Ramos (cell line): ENCODE data around the gene CCDC154.
"Not testable (repeated sequence)": the region's sequence is repeated elsewhere in the genome, so short reads cannot be mapped to it uniquely, and the experiment has no call there.

Experiments used
- in situ Hi-C: fragments of 300-500 bp; cut with MboI; formaldehyde crosslinking; loops from one replicate; pipeline ENCODE4 v1.14.3; 2022; ENCODE audit warnings: low sequenced_read_pairs; ENCODE audit not compliant: unreplicated experiment

CCDC154 gene

DNA sequence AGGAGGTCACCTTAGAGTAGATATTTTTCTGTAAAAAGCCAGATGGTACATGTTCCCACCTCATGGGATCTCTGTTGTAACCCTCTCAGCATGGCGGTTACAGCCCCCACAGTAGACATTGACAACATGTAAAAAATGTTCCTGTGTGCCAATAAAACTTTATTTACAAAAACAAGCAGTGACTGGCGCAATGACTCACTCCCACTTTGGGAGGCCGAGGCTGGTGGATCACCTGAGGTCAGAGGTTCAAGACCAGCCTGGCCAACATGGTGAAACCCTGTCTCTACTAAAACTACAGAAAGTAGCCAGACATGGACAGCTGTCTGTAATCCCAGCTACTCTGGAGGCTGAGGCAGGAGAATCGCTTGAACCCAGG lies 4.7 kb downstream of the CCDC154 start:
- in situ Hi-C loops, result not testable (repeated sequence)

DNA sequence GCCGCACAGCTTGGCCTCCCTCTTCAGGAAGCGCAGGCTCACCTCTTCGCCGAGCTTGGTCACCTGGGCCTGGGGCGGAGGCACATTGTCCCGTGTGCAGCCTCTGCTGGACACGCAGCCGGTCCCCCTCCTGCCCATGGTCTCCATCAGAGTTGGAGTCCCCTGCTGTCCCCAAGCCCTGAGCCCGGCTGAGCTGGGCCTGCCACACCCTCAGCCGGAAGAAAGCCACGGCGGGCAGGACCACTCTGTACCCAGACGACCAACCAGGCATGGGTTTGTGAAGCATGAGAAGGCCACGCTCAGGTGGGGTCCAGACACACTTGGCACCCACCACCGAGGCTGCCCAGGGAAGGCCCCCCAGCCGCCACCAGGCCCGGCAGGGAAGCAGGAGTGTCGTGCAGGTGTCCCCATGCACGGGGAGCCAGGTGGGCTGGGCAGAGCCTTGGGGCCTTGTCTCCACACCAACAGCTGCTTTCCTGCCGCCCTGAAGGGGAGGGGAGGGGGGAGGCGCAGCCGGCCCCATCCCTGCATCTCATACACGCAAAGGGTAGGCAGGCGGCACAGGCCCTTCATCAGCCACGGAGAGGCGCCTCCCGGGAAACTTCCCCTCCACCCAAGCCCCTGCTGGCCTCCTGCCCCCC lies 5.2 kb downstream of the CCDC154 start:
- in situ Hi-C loops, result no loop called here

DNA sequence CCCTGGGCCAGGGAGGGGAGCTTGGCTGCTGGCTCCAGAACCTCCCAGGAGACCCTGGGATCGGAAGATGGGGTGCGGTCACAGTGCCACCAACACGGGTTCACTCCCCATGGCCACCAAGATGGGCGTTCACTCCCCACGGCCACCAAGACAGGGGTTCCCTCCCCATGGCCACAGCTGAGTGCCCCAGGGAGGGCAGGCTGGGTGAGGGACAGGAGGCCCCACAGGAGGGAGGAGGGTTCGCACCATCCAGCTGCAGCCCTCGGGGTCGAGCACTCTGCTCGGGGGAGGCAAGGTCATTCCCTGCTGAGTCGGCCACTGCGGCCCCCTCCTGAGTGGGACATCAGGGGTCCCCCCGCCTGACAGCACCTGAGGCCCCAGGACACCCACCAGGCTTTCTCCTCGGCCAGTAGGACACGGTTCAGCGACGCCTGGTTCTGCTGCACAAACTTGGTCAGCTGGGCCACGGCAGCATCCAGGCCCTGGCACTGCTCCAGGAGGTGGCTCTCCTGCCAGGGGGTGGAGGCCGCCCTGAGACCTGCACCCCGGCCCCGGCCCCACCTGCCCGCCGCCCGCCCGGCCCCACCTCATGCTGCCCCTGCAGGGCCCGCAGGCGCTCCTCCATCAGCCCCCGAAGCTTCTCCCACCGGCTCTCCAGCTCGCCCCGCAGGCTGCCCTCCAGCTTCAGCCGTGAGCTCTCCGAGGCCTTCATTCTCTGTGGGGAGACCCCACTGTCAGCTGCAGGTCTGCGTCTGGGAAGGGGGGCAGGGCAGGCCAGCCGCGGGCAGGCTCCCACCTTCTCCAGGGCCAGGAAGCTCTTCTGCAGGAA lies 5.9 kb downstream of the CCDC154 start:
- in situ Hi-C loops, result no loop called here

DNA sequence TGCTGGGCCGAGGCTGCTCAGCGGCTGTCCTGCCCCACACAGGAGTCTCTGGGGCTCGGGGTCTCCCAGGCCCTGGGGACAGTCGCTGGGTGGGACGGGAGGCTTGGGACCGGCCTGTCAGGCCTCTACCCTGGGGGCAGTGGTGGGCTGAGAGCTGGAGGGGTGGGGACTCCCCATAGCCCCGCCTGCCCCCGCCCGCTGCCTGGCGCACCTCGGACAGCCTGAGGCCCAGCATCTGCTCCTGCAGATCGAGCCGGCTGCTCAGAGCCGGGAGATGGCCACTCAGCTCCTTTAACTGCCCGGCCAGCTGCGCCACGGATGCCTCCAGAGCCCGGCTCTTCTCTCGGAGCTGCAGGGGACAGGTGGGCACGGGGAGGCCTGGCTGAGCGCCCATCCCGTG lies 6.8 kb downstream of the CCDC154 start:
- in situ Hi-C loops, result no loop called here

DNA sequence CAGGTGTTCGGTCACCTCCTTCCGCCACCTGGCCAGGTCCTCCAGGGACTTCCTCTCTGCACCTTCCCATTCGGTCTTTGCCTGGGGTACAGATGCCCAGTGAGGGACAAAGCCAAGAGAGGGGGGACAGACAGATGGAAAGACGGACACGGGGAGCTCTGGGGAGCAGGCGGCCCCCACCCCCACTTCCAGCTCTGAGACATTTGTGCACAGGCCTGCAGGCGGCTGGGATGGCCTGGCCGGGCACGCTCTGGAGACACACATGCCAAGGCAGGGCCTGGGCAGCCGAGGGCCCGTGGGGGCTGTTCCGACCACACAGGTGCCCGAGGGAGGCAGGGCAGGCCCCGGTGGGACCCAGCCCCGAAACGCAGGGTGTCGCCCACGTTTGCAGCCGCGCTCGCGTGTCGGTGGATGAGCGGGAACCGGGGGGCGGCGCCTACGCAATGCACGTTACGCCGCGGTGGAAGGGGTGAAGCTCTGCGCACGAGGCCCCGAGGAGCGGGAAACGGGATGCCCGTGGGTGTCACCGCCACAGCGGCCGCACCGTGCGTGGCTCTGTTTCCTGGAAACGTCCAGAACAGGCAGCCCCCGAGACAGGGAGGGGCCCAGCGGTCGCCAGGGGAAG lies 7.5 kb downstream of the CCDC154 start:
- in situ Hi-C loops, result no loop called here

DNA sequence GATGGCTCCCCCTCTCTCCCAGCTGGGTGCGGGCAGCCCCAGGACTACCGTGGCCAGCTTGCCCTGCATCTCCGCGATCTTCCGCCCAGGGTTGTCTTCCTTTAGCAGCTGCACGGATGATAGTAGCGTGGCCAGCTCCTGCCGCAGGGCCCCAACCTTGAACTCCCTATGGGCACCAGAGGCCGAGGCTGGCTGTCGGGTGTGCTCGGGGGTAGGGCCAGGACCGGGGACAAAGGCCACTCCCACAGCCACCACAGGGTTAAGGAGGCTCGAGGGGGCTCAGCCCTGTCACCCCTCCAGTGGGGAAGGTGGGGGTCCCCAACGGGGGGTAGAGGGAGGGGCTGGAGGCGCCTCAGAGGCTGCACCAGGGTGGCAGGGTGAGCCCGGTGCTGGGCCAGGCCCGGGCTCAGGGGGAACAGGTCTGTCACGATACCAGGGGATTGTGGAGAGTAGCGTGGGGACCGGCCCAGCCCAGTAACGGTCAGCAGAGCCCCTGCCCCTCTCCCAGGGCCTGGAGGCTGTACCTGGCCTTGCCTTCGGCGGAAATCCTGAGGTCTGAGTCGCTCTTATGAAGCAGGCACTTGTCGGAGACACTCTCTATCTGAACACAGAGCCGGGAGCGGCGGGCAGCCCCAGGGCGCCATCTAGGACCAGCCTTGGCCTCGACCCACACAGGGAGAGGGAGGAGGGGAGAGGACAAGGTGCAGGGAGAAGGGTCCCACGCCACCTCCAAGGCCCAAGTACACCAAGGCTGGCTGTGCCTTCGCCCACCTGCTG lies 8.2 kb downstream of the CCDC154 start:
- in situ Hi-C loops, result no loop called here

DNA sequence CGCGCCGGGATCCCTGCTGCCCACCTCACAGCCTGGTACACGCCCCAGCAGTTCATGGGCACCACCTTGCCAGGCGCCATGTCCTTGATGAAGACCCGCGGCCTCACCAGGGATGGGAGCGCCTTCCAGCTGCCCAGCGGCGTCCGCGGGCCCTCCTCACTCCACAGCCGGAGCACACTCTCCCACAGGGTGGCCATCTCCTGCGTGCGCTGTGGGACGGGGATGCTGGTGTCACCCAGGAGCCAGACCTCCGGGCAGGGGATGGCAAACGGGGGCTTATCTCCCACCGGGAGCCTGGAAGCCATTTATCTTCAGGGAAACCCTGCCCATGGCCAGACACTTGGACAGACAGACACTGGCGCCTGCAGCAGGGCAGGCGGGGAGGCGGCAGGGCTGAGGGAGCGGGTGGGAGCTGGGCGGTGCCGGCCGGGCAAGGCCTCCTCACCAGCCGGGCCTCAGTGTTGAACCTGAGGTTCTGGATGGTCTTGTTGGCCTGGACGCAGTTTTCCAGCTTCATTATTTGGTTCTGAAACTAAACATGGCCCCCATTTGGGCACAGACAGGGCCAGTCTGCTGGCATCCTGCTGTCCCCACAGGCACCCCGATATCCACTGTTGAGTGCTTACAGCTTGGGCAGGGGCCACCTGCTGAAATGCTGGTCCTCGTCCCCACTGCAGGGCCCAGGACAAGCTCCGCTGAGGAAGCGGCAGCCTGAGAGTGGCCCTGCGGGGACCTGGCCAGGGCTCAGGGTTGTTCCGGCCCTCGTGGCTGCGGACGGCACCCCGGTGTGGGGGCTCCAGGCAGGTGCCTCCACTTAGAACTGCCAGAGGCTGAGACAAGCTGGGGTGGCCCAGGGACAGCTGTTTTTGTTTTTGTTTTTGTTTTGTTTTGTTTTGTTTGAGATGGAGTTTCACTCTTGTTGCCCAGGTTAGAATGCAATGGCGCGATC lies 9.4 kb downstream of the CCDC154 start:
- in situ Hi-C loops, result no loop called here

DNA sequence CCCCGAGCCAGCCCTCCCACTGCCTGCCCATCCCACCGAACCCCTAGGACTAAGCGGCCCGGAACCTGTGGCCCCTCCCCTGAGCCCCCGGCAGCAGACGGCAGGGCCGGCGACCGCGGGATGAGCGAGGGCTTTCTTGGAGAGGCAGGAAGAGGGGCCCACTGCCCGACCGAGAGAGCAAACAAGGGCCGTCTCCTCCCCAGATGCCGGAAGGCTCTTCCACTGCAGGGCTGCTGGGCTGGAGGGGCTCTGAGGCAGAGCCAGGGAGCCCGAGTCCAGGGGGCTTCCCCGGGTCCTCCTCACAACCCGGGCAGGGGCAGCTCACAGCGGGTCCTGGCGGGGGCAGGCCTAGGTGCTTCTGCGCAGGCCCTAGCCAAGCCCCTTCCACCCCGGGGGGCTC lies 10.6 kb downstream of the CCDC154 start:
- in situ Hi-C loops, result no loop called here

DNA sequence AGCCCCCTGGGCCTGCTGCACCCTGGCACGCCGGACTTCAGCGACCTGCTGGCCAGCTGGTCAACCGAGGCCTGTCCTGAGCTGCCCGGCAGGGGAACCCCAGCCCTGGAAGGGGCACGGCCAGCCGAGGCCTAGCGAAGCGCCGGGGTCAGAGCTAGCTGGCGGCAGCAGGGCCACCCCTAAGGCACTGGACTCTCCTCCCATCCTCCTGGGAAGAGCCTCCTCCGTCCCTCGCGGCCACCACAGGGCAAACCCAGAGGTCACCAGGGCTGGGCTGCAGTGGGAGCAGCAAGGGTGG lies 11.1 kb downstream of the CCDC154 start:
- in situ Hi-C loops, result no loop called here

DNA sequence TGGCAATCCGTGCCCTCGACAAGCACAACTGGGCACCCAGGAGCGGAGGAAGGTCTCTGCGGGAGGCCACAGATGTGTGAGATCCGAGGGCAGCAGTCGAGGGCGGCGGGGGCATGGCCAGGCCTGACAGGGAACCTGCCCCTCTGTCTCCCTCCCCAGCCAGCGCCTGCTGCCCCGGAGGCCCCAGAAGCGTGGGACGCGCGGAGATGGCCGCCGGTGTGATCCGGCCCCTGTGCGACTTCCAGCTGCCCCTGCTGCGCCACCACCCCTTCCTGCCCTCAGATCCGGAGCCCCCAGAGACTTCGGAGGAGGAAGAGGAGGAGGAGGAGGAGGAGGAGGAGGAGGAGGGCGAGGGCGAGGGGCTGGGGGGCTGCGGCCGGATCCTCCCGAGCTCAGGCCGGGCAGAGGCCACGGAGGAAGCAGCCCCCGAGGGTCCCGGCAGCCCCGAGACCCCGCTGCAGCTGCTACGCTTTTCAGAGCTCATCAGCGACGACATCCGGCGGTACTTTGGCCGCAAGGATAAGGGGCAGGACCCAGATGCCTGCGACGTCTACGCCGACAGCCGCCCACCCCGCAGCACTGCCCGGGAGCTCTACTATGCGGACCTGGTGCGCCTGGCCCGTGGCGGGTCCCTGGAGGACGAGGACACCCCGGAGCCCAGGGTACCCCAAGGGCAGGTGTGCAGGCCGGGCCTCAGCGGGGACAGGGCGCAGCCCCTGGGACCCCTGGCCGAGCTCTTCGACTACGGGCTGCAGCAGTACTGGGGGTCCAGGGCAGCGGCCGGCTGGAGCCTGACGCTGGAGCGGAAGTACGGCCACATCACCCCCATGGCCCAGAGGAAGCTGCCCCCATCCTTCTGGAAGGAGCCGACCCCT lies 11.7 kb downstream of the CCDC154 start:
- in situ Hi-C loops, result no loop called here

DNA sequence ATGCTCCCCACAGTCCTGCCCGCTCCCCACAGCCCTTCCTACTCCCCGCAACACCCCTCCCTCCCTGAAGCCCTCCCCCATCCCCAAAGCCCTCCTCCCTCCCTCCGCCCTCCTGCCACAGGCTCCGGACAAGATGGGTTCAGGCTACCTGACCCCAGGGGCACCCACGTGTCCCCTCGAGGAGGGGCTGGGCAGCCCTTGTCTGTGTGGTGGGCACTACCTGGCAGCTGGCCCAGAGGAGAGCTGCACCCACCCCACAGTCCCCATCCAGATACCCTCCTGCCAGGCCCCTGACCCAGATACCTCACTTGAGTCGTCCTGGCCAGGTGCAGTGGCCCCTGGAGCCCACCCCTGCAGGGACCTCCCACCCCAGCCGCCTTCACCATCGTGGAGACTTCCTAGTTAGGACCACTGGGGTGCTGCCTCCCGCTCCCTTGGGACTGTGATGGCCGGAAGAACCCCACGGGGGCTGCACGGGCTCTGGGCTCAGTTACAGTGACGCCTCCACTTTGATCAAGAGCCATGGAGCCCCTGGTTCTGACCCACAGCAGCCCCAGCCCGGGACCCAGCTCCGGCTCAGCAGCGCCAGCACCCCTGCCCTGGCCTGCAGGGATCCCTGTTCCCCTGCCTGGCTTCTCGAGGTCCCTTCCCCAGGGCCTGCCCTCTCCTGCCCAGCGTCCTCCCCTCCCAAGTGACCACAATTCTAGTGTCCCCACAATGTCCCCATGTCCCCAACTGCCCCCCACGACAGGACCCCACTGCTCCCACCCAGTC lies 12.7 kb downstream of the CCDC154 start:
- in situ Hi-C loops, result no loop called here

DNA sequence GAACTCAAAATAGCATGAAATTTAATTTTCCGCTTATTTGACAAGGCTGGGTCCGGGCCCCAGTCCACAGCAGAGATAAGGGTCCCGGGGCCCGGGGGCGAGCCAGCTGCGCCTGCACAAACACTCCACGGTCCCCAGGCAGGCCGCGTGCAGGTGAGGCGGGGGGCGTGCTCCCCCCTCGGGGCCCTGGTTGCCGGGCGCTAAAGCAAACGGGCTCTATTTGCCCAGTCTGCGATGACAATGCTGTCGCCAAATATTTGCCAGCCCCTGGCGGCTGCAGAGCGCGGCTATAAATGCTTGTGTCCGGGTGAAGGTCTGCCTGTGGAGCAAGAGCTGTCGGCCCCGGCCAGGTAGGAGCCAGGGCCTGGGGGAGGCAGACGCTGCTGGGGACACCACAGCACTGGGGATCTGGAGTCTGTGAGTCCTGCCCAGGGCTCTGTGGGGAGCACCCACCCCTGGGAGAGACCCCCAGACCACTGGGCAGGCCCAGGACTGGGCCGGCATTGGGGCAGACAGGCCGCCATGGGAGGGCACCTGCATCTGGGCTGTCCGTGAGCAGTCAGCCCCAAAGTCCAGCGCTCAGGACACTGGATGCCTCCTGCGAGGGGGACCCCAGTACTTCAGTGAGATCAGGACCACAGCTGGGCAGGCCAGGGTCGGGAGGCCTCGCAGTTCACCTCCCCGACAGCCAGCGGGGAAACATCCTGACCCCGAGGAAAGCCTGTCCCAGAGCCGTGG lies 13.4 kb downstream of the CCDC154 start, which contains the start of gene PERCC1:
Gene PERCC1, plus strand, starts transcription at position 320 of the 738 bp plus-strand sequence. CDS start 1,516 bp downstream, outside the sequence.
- in situ Hi-C loops, result no loop called here

DNA sequence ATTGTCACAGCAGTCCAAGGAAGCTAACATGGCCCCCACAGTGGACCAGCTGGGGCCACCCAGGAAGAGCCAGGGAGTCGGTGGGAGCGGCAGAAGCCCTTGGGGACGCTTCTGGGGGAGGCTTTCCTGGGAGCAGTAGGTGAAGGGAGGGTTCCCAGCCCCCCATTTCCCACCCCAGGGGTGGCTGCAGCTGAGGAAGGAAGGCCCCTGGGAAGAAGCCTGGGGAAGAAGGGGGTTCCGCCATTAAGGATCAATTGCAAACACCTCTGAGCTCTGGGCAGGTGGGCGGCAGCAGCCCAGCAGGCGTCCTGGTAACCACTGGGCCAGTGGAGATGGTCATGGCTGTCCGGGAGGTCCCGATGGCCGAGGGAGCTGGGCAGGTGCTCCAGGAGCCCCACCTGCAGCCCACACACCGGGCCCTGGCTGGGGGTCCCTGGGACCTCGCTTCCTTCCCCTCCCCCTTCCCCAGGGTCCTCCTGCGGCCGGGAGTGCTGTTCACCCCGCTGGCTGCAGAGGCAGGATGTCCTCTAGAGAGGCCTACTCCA lies 14.1 kb downstream of the CCDC154 start:
- in situ Hi-C loops, result no loop called here

DNA sequence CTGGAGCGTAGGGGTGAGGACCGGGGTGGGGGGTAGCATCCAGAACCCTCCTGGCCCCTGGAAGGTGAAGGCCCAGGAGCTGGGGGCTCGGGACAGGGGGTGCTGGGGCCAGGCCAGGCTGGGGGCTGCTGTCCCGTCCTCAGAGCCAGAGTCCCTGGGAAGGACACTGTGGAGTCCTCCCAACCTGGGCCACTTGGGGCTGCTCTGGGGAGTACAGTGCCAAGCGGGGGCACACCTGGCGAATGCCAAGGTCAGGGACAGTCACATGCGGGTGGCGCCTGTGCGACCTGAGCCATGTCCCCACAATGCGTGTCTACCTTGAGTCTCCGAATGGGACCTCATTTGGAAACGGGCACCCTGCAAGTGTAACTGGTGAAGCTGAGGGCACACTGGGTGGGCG lies 14.7 kb downstream of the CCDC154 start:
- in situ Hi-C loops, result no loop called here

DNA sequence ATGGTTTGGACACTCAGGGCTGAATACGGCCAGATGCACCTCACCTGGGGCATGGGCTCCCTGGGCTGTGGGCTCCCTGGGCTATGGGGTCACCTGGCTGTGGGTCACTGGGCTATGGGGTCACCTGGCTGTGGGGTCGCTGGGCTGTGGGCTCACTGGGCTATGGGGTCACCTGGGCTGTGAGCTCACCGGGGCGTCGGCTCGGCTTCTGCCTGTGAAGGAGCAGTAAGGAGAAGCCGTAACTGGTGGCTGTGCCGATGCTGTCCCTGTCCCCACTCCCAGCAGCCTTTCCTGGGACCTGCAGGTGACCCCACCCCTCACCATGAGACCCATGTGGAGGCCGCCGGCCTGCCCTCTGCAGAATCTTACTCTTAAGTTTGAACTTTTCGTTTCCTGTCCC lies 15.3 kb downstream of the CCDC154 start:
- in situ Hi-C loops, result no loop called here

DNA sequence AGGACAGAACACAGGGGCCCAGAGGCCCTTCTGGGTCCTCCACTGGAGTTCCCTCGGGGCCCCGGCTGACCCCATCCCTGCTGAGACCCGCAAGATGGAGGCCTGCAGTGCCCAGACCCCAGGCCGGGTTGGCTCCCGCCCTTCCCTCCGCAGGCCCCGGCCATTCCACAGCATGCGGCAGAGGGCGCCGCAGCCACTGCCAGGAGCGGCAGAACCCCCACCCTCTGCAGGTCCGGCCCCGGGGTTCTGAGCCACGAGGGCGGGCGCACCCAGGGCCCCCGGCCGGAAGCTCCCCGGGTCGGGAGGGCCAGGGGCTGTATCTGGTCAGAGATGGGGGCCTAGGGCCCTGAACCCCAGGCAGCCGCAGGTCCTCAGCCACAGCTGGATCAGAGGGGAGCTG lies 15.8 kb downstream of the CCDC154 start:
- in situ Hi-C loops, result no loop called here
